Fibroblast of skin of back (primary cell): ENCODE data around the gene OR2T10. TPM values are rescaled to one million over a fixed set of nuclear protein-coding genes. Genes with fewer than 3 reads are reported as not detected.
A peak's percentile ranks its signal among the peaks of the same experiment; 100 is the strongest.
"Not testable (repeated sequence)": the region's sequence is repeated elsewhere in the genome, so short reads cannot be mapped to it uniquely, and the experiment has no call there.

Source experiments
- DNase-seq: peaks from one replicate; pipeline ENCODE4 v3.0.0-alpha.2; 2013
- polyA plus RNA-seq, 2 experiments: library from polyadenylated mRNA; unstranded; fragments of 120-200 nt; gene quantifications; one replicate each; pipeline ENCODE4 v1.2.1, GENCODE V29; 2013; ENCODE audit not compliant: insufficient read length in 2 of 2

The OR2T10 gene
- polyA plus RNA-seq (2013, experiment 1 of 2; ENCODE audit: insufficient read length), result not detected
- not detected for polyA plus RNA-seq (2013, experiment 2 of 2; ENCODE audit: insufficient read length)

- DNase-seq, result no peak
These were observed at the start of gene OR2T10 for GRCh38 chr1:248597589-248597988. Gene OR2T10, minus strand, starts transcription at chr1:248597700. Its CDS starts 3,932 bp downstream, at chr1:248593768.

GRCh38 chr1:248645178-248645577, 47.7 kb upstream of the OR2T10 start, which contains the start of gene OR2T35:
Gene OR2T35, minus strand, starts transcription at chr1:248645278. Its CDS starts 6,020 bp downstream, at chr1:248639258.
- not testable (repeated sequence) for DNase-seq

- DNase-seq, result not testable (repeated sequence)
These were observed 45.6 kb upstream of the OR2T10 start for GRCh38 chr1:248642971-248643651.

GRCh38 chr1:248641583-248641982, 44.1 kb upstream of the OR2T10 start:
- not testable (repeated sequence) for DNase-seq

- not testable (repeated sequence) for DNase-seq
These were observed 43.4 kb upstream of the OR2T10 start for GRCh38 chr1:248640906-248641305.

- not testable (repeated sequence) for DNase-seq
These were observed 42.2 kb upstream of the OR2T10 start for GRCh38 chr1:248639652-248640051.

GRCh38 chr1:248636612-248637011, 39.1 kb upstream of the OR2T10 start:
- not testable (repeated sequence) for DNase-seq

- not testable (repeated sequence) for DNase-seq
These were observed 37.5 kb upstream of the OR2T10 start, which contains the start of gene OR2T11 for GRCh38 chr1:248634991-248635390. Gene OR2T11, minus strand, starts transcription at chr1:248635091. Its CDS starts 7,963 bp downstream, at chr1:248627128.

GRCh38 chr1:248631354-248632008, 34.0 kb upstream of the OR2T10 start:
- no peak for DNase-seq

- DNase-seq, result no peak
These were observed 33.1 kb upstream of the OR2T10 start for GRCh38 chr1:248630551-248630950.

GRCh38 chr1:248627971-248628844, 30.7 kb upstream of the OR2T10 start:
- no peak for DNase-seq

- no peak for DNase-seq
These were observed 28.5 kb upstream of the OR2T10 start for GRCh38 chr1:248625971-248626370.

GRCh38 chr1:248625166-248625565, 27.7 kb upstream of the OR2T10 start:
- no peak for DNase-seq

GRCh38 chr1:248622570-248623001, 25.1 kb upstream of the OR2T10 start:
- peak; percentile 11 for DNase-seq

GRCh38 chr1:248621770-248622169, 24.3 kb upstream of the OR2T10 start:
- DNase-seq, result no peak

GRCh38 chr1:248618878-248619277, 21.4 kb upstream of the OR2T10 start:
- DNase-seq, result peak; percentile 18

GRCh38 chr1:248618119-248618518, 20.6 kb upstream of the OR2T10 start:
- DNase-seq, result no peak

- DNase-seq, result no peak
These were observed 16.2 kb upstream of the OR2T10 start for GRCh38 chr1:248613742-248614141.

- no peak for DNase-seq
These were observed 14.4 kb upstream of the OR2T10 start for GRCh38 chr1:248611883-248612414.

GRCh38 chr1:248610301-248610700, 12.8 kb upstream of the OR2T10 start:
- no peak for DNase-seq

- no peak for DNase-seq
These were observed 1.9 kb upstream of the OR2T10 start for GRCh38 chr1:248599396-248599795.

- DNase-seq, result no peak
These were observed 885 bp downstream of the OR2T10 start for GRCh38 chr1:248596615-248597014.
